PFSK-1 (cell line): ENCODE measurements around the gene TRIM10.

Experiments
- FOXP2 ChIP-seq: optimal IDR thresholded peaks from 2 replicates; pipeline ENCODE3; 2011; ENCODE audit warnings: borderline replicate concordance, control low read depth, inconsistent platforms; ENCODE audit not compliant: insufficient read depth; ENCODE audit errors: extremely low read length, extremely low read depth
- POLR2AphosphoS5 ChIP-seq: IDR thresholded peaks from 2 replicates; pipeline ENCODE4 v1.6.1; 2012; ENCODE audit warnings: low read depth, mild to moderate bottlenecking, control low read depth, low read length, moderate library complexity
- REST ChIP-seq, 2 experiments: IDR thresholded peaks; 2 replicates each; pipeline versions ENCODE4 v1.6.1 to v1.8.0; 2011 to 2012; ENCODE audit warnings: low read depth in 2 of 2, low read length in 2 of 2, control low read depth in 1 of 2, inconsistent platforms in 1 of 2, mild to moderate bottlenecking in 1 of 2, moderate library complexity in 1 of 2; ENCODE audit not compliant: insufficient read depth in 1 of 2
- SIN3A ChIP-seq: IDR thresholded peaks from 2 replicates; pipeline ENCODE4 v1.6.1; 2012; ENCODE audit warnings: mild to moderate bottlenecking, low read length, moderate library complexity, borderline replicate concordance; ENCODE audit not compliant: insufficient read depth
- TAF1 ChIP-seq: IDR thresholded peaks from 2 replicates; pipeline ENCODE4 v1.6.1; 2012; ENCODE audit warnings: low read length, control low read depth, borderline replicate concordance; ENCODE audit not compliant: insufficient read depth

GRCh38 chr6:30155520-30156261 is 5.3 kb downstream of the TRIM10 start:
- no peak for TF ChIP-seq POLR2AphosphoS5
- TF ChIP-seq REST (IDR thresholded peaks at IDR 0.05; ENCODE audit: insufficient read depth in 1 of 2, low read depth in 2 of 2, low read length in 2 of 2) = no peak
- TF ChIP-seq TAF1 = no peak
- no peak for TF ChIP-seq FOXP2
- TF ChIP-seq SIN3A = no peak
